CD4-positive, alpha-beta T cell (primary cell): ENCODE measurements around the gene CSF1. TPM values are rescaled to one million over a fixed set of nuclear protein-coding genes. Genes with fewer than 3 reads are reported as not detected.

Source experiments
- ATAC-seq: fragments of 200-7000 bp; cut with Tn5 transposase; one replicate; pipeline ENCODE4 v1.10.0; 2022; ENCODE audit warnings: mild to moderate bottlenecking; ENCODE audit not compliant: poor library complexity
- CTCF ChIA-PET: fragments of 350-600 bp; sonication (Branson Sonifier 250); formaldehyde crosslinking; loops from one replicate; lab custom pipeline; 2021; ENCODE audit warnings: antibody characterized with exemption, inconsistent platforms; lab: Charles Lee
- POLR2A ChIA-PET: fragments of 350-600 bp; sonication (Branson Sonifier 250); formaldehyde crosslinking; loops from one replicate; lab custom pipeline; 2021; ENCODE audit warnings: antibody characterized with exemption, inconsistent platforms; lab: Charles Lee
- DNase-seq, 14 experiments: peaks; one replicate each; pipeline ENCODE4 v3.0.0-alpha.2; 2013 to 2020; ENCODE audit warnings: mixed read lengths in 2 of 14
- H3K27ac ChIP-seq, 2 donors: one replicate each; pipeline versions ENCODE4 v1.5.1 to v1.7.0; 2013; ENCODE audit warnings: low read length in 2 of 2, low read depth in 1 of 2, mild to moderate bottlenecking in 1 of 2
- H3K27me3 ChIP-seq, 2 experiments: 1 replicate in 1 of 2; 2 replicates in 1 of 2; pipeline versions ENCODE4 v1.6.1 to v1.7.0; 2013; ENCODE audit warnings: low read length in 2 of 2, control low read depth in 1 of 2, mild to moderate bottlenecking in 1 of 2, moderate library complexity in 1 of 2; ENCODE audit not compliant: insufficient read depth in 2 of 2, control insufficient read depth in 1 of 2
- H3K36me3 ChIP-seq: one replicate; pipeline ENCODE4 v1.6.1; 2013; ENCODE audit warnings: low read length, control low read depth; ENCODE audit not compliant: insufficient read depth
- H3K4me1 ChIP-seq: one replicate; pipeline ENCODE4 v1.6.1; 2013; ENCODE audit warnings: low read length, control low read depth; ENCODE audit not compliant: insufficient read depth
- H3K4me3 ChIP-seq: one replicate; pipeline ENCODE4 v1.5.1; 2013; ENCODE audit warnings: mild to moderate bottlenecking, low read length, moderate library complexity
- H3K9me3 ChIP-seq, 2 experiments: 1 replicate in 1 of 2; 2 replicates in 1 of 2; pipeline versions ENCODE4 v1.6.1 to v1.7.0; 2013; ENCODE audit warnings: low read length in 2 of 2, mild to moderate bottlenecking in 2 of 2, control low read depth in 1 of 2, moderate library complexity in 1 of 2; ENCODE audit not compliant: control insufficient read depth in 1 of 2, insufficient read depth in 1 of 2
- H3K27ac Mint-ChIP-seq: one replicate; pipeline ENCODE4 v1.8.0; 2020; ENCODE audit warnings: mixed read lengths
- H3K27me3 Mint-ChIP-seq: one replicate; pipeline ENCODE4 v1.8.0; 2021; ENCODE audit warnings: mixed read lengths
- H3K36me3 Mint-ChIP-seq: one replicate; pipeline ENCODE4 v1.8.0; 2021; ENCODE audit warnings: low read depth, mixed read lengths
- H3K4me1 Mint-ChIP-seq: one replicate; pipeline ENCODE4 v1.8.0; 2021; ENCODE audit warnings: low read depth, mixed read lengths
- H3K4me3 Mint-ChIP-seq: one replicate; pipeline ENCODE4 v1.8.0; 2020; ENCODE audit warnings: mild to moderate bottlenecking, mixed read lengths
- H3K9me3 Mint-ChIP-seq: one replicate; pipeline ENCODE4 v1.8.0; 2020; ENCODE audit warnings: mixed read lengths
- CTCF ChIP-seq: fragments of 200-600 bp; IDR thresholded peaks from one replicate; pipeline ENCODE4 v1.8.0; 2022; ENCODE audit warnings: antibody characterized with exemption, mild to moderate bottlenecking
- intact Hi-C, 2 experiments: fragments of 100-400 bp; cut with DNase I in 1 of 2; cut with micrococcal nuclease in 1 of 2; formaldehyde crosslinking; loops; one replicate each; pipeline versions ENCODE4 v1.15.1 to v1.9.0; 2023 to 2025; cut with DNase I, micrococcal nuclease
- total RNA-seq, 174 experiments: library from RNA in 2 of 174; stranded (reverse) in 2 of 174; gene quantifications; one replicate each; pipeline ENCODE4 v1.2.3 and lab custom pipeline; 2021 to 2026

Gene CSF1
- total RNA-seq, 2 experiments from 2014 or later: 6.5 to 6.7 TPM

GRCh38 chr1:109977225-109977624 is 66.6 kb downstream of the CSF1 start:
- H3K4me3 ChIP-seq: no peak overlapping the region
- intact Hi-C loops: no loop called here
- Mint-ChIP-seq H3K4me1 (no peaks in the 10 kb centered on the region), H3K27me3 (peaks cover 14% of the 10 kb centered on the region), H3K9me3 (no peaks in the 10 kb centered on the region), H3K27ac (no peak overlapping the region), H3K36me3 (no peaks in the 10 kb centered on the region), H3K4me3 (no peak overlapping the region)
- peaks cover 3% of the 10 kb centered on the region for H3K4me1 ChIP-seq
- POLR2A ChIA-PET: no interaction called here
- ATAC-seq (no peak), DNase-seq (no peak)
- H3K27ac ChIP-seq: no peak overlapping the region
- CTCF ChIA-PET: no interaction called here
- no peaks in the 10 kb centered on the region for H3K27me3 ChIP-seq
- H3K36me3 ChIP-seq: no peaks in the 10 kb centered on the region
- TF ChIP-seq CTCF: no peak
- H3K9me3 ChIP-seq: no peaks in the 10 kb centered on the region

GRCh38 chr1:109977657-109978378 is 67.2 kb downstream of the CSF1 start:
- TF ChIP-seq CTCF: no peak
- H3K27me3 ChIP-seq: no peaks in the 10 kb centered on the region
- POLR2A ChIA-PET: no interaction called here
- no peak overlapping the region for H3K4me3 Mint-ChIP-seq
- H3K27ac ChIP-seq: no peak overlapping the region
- ATAC-seq: no peak
- H3K27me3 Mint-ChIP-seq: peaks cover 14% of the 10 kb centered on the region
- H3K4me1 ChIP-seq: peaks cover 3% of the 10 kb centered on the region
- no peaks in the 10 kb centered on the region for H3K9me3 Mint-ChIP-seq
- H3K36me3 Mint-ChIP-seq: no peaks in the 10 kb centered on the region
- H3K4me1 Mint-ChIP-seq: no peaks in the 10 kb centered on the region
- H3K27ac Mint-ChIP-seq: no peak overlapping the region
- H3K36me3 ChIP-seq: no peaks in the 10 kb centered on the region
- no peak for DNase-seq
- no peak overlapping the region for H3K4me3 ChIP-seq
- intact Hi-C loops: no loop called here
- CTCF ChIA-PET: no interaction called here
- H3K9me3 ChIP-seq: no peaks in the 10 kb centered on the region

- H3K4me3 Mint-ChIP-seq: no peak overlapping the region
- H3K27me3 Mint-ChIP-seq: peaks cover 14% of the 10 kb centered on the region
- H3K27me3 ChIP-seq: no peaks in the 10 kb centered on the region
- no peaks in the 10 kb centered on the region for H3K36me3 Mint-ChIP-seq
- ChIA-PET CTCF (interaction anchor here (0.8 to 1.0 kb wide), 2 partner anchors 202 to 433 kb away, joined by 3 to 4 read pairs; no protein-coding TSS in a partner anchor), POLR2A (no interaction called here)
- no peaks in the 10 kb centered on the region for H3K4me1 Mint-ChIP-seq
- no peak for ATAC-seq
- no peaks in the 10 kb centered on the region for H3K9me3 ChIP-seq
- intact Hi-C loops: no loop called here
- no peak overlapping the region for H3K27ac Mint-ChIP-seq
- no peaks in the 10 kb centered on the region for H3K36me3 ChIP-seq
- H3K4me1 ChIP-seq: peaks cover 6% of the 10 kb centered on the region
- H3K27ac ChIP-seq: no peak overlapping the region
- TF ChIP-seq CTCF: no peak
- no peak for DNase-seq
- no peak overlapping the region for H3K4me3 ChIP-seq
- no peaks in the 10 kb centered on the region for H3K9me3 Mint-ChIP-seq
Observed at GRCh38 chr1:109978761-109979488, 68.3 kb downstream of the CSF1 start.
